ENCODE measurements around the gene CPSF3. TPM values are rescaled to one million over a fixed set of nuclear protein-coding genes. Genes with fewer than 3 reads are reported as not detected.

Gene CPSF3
- total and polyA plus RNA-seq, 2 of the 13 experiments (the other 11 are each of a cell fraction or from before 2014, with no cell fraction given): 19.8 to 93.0 TPM

GRCh38 chr2:9380702-9381628 lies 42.5 kb upstream of the CPSF3 start (continued):
- TF ChIP-seq MEIS1 (CRISPR knock-in tag; IDR thresholded peaks at IDR 0.05; ENCODE audit: borderline replicate concordance) (peak; percentile 41; the same call in 1 of the 2 replicates), NFYC (CRISPR knock-in tag; IDR thresholded peaks at IDR 0.05) (peak; percentile 11; the same call in 1 of the 2 replicates), MYNN (CRISPR knock-in tag; IDR thresholded peaks at IDR 0.05; ENCODE audit: low read depth) (no peak), NR2C2 (CRISPR knock-in tag; IDR thresholded peaks at IDR 0.05; ENCODE audit: borderline replicate concordance) (no peak), HHEX (CRISPR knock-in tag; IDR thresholded peaks at IDR 0.05) (0 out of 2 replicates have a peak, but pooled peaks have one; percentile 43), ZNF558 (CRISPR knock-in tag; IDR thresholded peaks at IDR 0.05; ENCODE audit: borderline replicate concordance) (no peak), YEATS2 (CRISPR knock-in tag; IDR thresholded peaks at IDR 0.05; ENCODE audit: borderline replicate concordance) (peak; percentile 56; the same call in 1 of the 2 replicates), ZNF580 (CRISPR knock-in tag; IDR thresholded peaks at IDR 0.05; ENCODE audit: borderline replicate concordance, low read depth) (no peak; the same call in 1 of the 2 replicates), ZNF274 (CRISPR knock-in tag; IDR thresholded peaks at IDR 0.05) (peak; percentile 44; the same call in 1 of the 2 replicates), HNRNPUL1 (IDR thresholded peaks at IDR 0.05; ENCODE audit: low read depth, low read length) (no peak), SIX4 (CRISPR knock-in tag; IDR thresholded peaks at IDR 0.05) (no peak), TBX2 (CRISPR knock-in tag; IDR thresholded peaks at IDR 0.05; ENCODE audit: borderline replicate concordance) (peak; percentile 77), ZNF772 (CRISPR knock-in tag; IDR thresholded peaks at IDR 0.05) (no peak), ZNF160 (CRISPR knock-in tag; IDR thresholded peaks at IDR 0.05) (no peak), JUNB (CRISPR knock-in tag; IDR thresholded peaks at IDR 0.05; ENCODE audit: borderline replicate concordance) (no peak)
- TF ChIP-seq, protein P1, sequence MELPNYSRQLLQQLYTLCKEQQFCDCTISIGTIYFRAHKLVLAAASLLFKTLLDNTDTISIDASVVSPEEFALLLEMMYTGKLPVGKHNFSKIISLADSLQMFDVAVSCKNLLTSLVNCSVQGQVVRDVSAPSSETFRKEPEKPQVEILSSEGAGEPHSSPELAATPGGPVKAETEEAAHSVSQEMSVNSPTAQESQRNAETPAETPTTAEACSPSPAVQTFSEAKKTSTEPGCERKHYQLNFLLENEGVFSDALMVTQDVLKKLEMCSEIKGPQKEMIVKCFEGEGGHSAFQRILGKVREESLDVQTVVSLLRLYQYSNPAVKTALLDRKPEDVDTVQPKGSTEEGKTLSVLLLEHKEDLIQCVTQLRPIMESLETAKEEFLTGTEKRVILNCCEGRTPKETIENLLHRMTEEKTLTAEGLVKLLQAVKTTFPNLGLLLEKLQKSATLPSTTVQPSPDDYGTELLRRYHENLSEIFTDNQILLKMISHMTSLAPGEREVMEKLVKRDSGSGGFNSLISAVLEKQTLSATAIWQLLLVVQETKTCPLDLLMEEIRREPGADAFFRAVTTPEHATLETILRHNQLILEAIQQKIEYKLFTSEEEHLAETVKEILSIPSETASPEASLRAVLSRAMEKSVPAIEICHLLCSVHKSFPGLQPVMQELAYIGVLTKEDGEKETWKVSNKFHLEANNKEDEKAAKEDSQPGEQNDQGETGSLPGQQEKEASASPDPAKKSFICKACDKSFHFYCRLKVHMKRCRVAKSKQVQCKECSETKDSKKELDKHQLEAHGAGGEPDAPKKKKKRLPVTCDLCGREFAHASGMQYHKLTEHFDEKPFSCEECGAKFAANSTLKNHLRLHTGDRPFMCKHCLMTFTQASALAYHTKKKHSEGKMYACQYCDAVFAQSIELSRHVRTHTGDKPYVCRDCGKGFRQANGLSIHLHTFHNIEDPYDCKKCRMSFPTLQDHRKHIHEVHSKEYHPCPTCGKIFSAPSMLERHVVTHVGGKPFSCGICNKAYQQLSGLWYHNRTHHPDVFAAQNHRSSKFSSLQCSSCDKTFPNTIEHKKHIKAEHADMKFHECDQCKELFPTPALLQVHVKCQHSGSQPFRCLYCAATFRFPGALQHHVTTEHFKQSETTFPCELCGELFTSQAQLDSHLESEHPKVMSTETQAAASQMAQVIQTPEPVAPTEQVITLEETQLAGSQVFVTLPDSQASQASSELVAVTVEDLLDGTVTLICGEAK (IDR thresholded peaks at IDR 0.05): no peak
- TF ChIP-seq, protein P1 (CRISPR knock-in tag; IDR thresholded peaks at IDR 0.05): no peak; the same call in 1 of the 2 replicates
- TF ChIP-seq, protein P2, sequence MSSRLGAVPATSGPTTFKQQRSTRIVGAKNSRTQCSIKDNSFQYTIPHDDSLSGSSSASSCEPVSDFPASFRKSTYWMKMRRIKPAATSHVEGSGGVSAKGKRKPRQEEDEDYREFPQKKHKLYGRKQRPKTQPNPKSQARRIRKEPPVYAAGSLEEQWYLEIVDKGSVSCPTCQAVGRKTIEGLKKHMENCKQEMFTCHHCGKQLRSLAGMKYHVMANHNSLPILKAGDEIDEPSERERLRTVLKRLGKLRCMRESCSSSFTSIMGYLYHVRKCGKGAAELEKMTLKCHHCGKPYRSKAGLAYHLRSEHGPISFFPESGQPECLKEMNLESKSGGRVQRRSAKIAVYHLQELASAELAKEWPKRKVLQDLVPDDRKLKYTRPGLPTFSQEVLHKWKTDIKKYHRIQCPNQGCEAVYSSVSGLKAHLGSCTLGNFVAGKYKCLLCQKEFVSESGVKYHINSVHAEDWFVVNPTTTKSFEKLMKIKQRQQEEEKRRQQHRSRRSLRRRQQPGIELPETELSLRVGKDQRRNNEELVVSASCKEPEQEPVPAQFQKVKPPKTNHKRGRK (CRISPR knock-in tag; IDR thresholded peaks at IDR 0.05): no peak
